H1 (cell line): ENCODE measurements around the gene CYP2J2. TPM values are rescaled to one million over a fixed set of nuclear protein-coding genes. Genes with fewer than 3 reads are reported as not detected.

ENCODE experiments used
- CTCF ChIA-PET: fragments of 300-600 bp; sonication (Branson Sonifier 250); formaldehyde crosslinking; loops from one replicate; lab custom pipeline; 2021; ENCODE audit not compliant: partially characterized antibody; lab: Charles Lee
- POLR2A ChIA-PET: fragments of 300-600 bp; sonication (Branson Sonifier 250); formaldehyde crosslinking; loops from one replicate; lab custom pipeline; 2021; ENCODE audit warnings: inconsistent platforms; ENCODE audit not compliant: partially characterized antibody; lab: Charles Lee
- DNase-seq, 2 experiments: peaks; one replicate each; pipeline versions ENCODE4 v3.0.0 to v3.0.0-alpha.2; 2010 to 2022; ENCODE audit warnings: low spot score in 2 of 2, low read depth in 1 of 2, mixed read lengths in 1 of 2
- FAIRE-seq: peaks from 2 replicates; lab custom pipeline; 2011; peaks lifted over from hg19 to GRCh38; lab: Jason Lieb, UNC
- H2AFZ ChIP-seq: 2 replicates; pipeline ENCODE4 v1.8.1; 2012; ENCODE audit warnings: low read length, inconsistent platforms
- H2AK5ac ChIP-seq: 2 replicates; pipeline ENCODE4 v1.6.1; 2013; ENCODE audit warnings: low read depth, low read length
- H2BK120ac ChIP-seq: replicated peaks from 2 replicates; pipeline ENCODE3; 2013; ENCODE audit warnings: low read depth, low read length, inconsistent platforms
- H2BK12ac ChIP-seq: 2 replicates; pipeline ENCODE4 v1.6.1; 2013; ENCODE audit warnings: low read depth, low read length
- H2BK15ac ChIP-seq: 2 replicates; pipeline ENCODE4 v1.6.1; 2013; ENCODE audit warnings: low read length
- H2BK20ac ChIP-seq: 2 replicates; pipeline ENCODE4 v1.6.1; 2013; ENCODE audit warnings: low read length
- H2BK5ac ChIP-seq: 2 replicates; pipeline ENCODE4 v1.6.1; 2013; ENCODE audit warnings: low read depth, low read length
- H3K14ac ChIP-seq: 2 replicates; pipeline ENCODE4 v1.6.1; 2013; ENCODE audit warnings: inconsistent platforms; ENCODE audit not compliant: insufficient read length
- H3K18ac ChIP-seq: 2 replicates; pipeline ENCODE4 v1.6.1; 2013; ENCODE audit warnings: low read length; ENCODE audit errors: extremely low read depth
- H3K23ac ChIP-seq: 2 replicates; pipeline ENCODE4 v1.6.1; 2013; ENCODE audit warnings: inconsistent platforms; ENCODE audit not compliant: insufficient read length
- H3K23me2 ChIP-seq: 2 replicates; pipeline ENCODE4 v1.6.1; 2013; ENCODE audit warnings: low read depth, low read length
- H3K27ac ChIP-seq: 2 replicates; pipeline ENCODE4 v1.6.1; 2011; ENCODE audit warnings: low read depth, low read length, inconsistent platforms
- H3K27me3 ChIP-seq, 4 experiments: replicated peaks in 1 of 4; 1 replicate in 1 of 4; 2 replicates in 3 of 4; pipeline versions ENCODE4 v1.6.1 to v1.8.1; 2011 to 2013; ENCODE audit warnings: low read length in 3 of 4, mild to moderate bottlenecking in 3 of 4, inconsistent platforms in 2 of 4, mixed read lengths in 2 of 4, moderate library complexity in 1 of 4; ENCODE audit not compliant: control insufficient read depth in 3 of 4, insufficient read depth in 3 of 4; ENCODE audit errors: extremely low read depth in 1 of 4
- H3K36me3 ChIP-seq, 4 experiments: 2 replicates each; pipeline versions ENCODE4 v1.6.1 to v1.8.1; 2011 to 2013; ENCODE audit warnings: mild to moderate bottlenecking in 4 of 4, low read length in 3 of 4, moderate library complexity in 2 of 4, control low read depth in 1 of 4, inconsistent platforms in 1 of 4; ENCODE audit not compliant: insufficient read depth in 4 of 4, control insufficient read depth in 2 of 4
- H3K4ac ChIP-seq: replicated peaks from 2 replicates; pipeline ENCODE3; 2013; ENCODE audit warnings: low read length, low read depth, mixed read lengths, inconsistent platforms; ENCODE audit not compliant: insufficient read length
- H3K4me1 ChIP-seq, 4 experiments: replicated peaks in 1 of 4; 1 replicate in 1 of 4; 2 replicates in 3 of 4; pipeline versions ENCODE4 v1.6.1 to v1.8.1; 2011 to 2013; ENCODE audit warnings: low read length in 3 of 4, inconsistent platforms in 2 of 4, mixed read lengths in 1 of 4; ENCODE audit not compliant: insufficient read depth in 4 of 4, control insufficient read depth in 3 of 4
- H3K4me2 ChIP-seq, 2 experiments: 2 replicates each; pipeline versions ENCODE4 v1.6.1 to v1.8.1; 2011 to 2013; ENCODE audit warnings: low read depth in 2 of 2, low read length in 2 of 2, control low read depth in 1 of 2, inconsistent platforms in 1 of 2, mild to moderate bottlenecking in 1 of 2; ENCODE audit not compliant: insufficient read depth in 1 of 2
- H3K4me3 ChIP-seq, 4 experiments: fragments of 200-600, 300-600 bp in 1 of 4; sonication (generic), shearing (Covaris generic), sonication (Bioruptor Twin) in 1 of 4; 2 replicates each; pipeline versions ENCODE4 v1.5.1 to v1.8.1; 2011 to 2016; ENCODE audit warnings: low read length in 4 of 4, low read depth in 3 of 4, control low read depth in 2 of 4, inconsistent platforms in 2 of 4, mild to moderate bottlenecking in 2 of 4, mixed read lengths in 1 of 4, moderate library complexity in 1 of 4; ENCODE audit not compliant: insufficient read depth in 2 of 4; ENCODE audit errors: extremely low read depth in 1 of 4
- H3K56ac ChIP-seq: replicated peaks from 2 replicates; pipeline ENCODE3; 2013; ENCODE audit warnings: low read depth, mild to moderate bottlenecking, mixed read lengths, low read length, inconsistent platforms; ENCODE audit not compliant: insufficient read length
- H3K79me1 ChIP-seq: 2 replicates; pipeline ENCODE4 v1.6.1; 2013; ENCODE audit warnings: low read depth, low read length, control low read depth
- H3K79me2 ChIP-seq, 2 experiments: 2 replicates each; pipeline versions ENCODE4 v1.6.1 to v1.8.1; 2012 to 2013; ENCODE audit warnings: low read length in 2 of 2, mild to moderate bottlenecking in 2 of 2, inconsistent platforms in 1 of 2; ENCODE audit not compliant: insufficient read depth in 2 of 2, control insufficient read depth in 1 of 2
- H3K9ac ChIP-seq, 4 experiments: replicated peaks in 1 of 4; 1 replicate in 1 of 4; 2 replicates in 3 of 4; pipeline versions ENCODE4 v1.6.1 to v1.8.1; 2011 to 2013; ENCODE audit warnings: low read depth in 3 of 4, low read length in 3 of 4, control low read depth in 2 of 4, mild to moderate bottlenecking in 2 of 4, moderate library complexity in 2 of 4, inconsistent platforms in 1 of 4; ENCODE audit errors: extremely low read depth in 1 of 4
- H3K9me3 ChIP-seq, 2 experiments: 2 replicates each; pipeline versions ENCODE4 v1.6.1 to v1.8.1; 2012 to 2013; ENCODE audit warnings: mild to moderate bottlenecking in 2 of 2, moderate library complexity in 2 of 2, control low read depth in 1 of 2, inconsistent platforms in 1 of 2, low read depth in 1 of 2, low read length in 1 of 2, mixed read lengths in 1 of 2; ENCODE audit not compliant: insufficient read depth in 2 of 2
- H4K20me1 ChIP-seq, 2 experiments: replicated peaks in 1 of 2; 2 replicates each; pipeline versions ENCODE3 to v1.8.1; 2011 to 2013; ENCODE audit warnings: inconsistent platforms in 2 of 2, low read length in 2 of 2, mild to moderate bottlenecking in 1 of 2; ENCODE audit not compliant: insufficient read depth in 2 of 2, control insufficient read depth in 1 of 2
- H4K5ac ChIP-seq: 2 replicates; pipeline ENCODE4 v1.6.1; 2013; ENCODE audit warnings: low read length, low read depth, mixed read lengths, inconsistent platforms; ENCODE audit not compliant: insufficient read length
- H4K8ac ChIP-seq: 2 replicates; pipeline ENCODE4 v1.8.0; 2013; ENCODE audit warnings: mild to moderate bottlenecking, moderate library complexity, low read length, inconsistent platforms; ENCODE audit not compliant: insufficient read depth; ENCODE audit errors: extremely low read depth
- H4K91ac ChIP-seq: replicated peaks from 2 replicates; pipeline ENCODE3; 2013; ENCODE audit warnings: low read length, mixed read lengths, inconsistent platforms; ENCODE audit not compliant: insufficient read length
- EGR1 ChIP-seq: IDR thresholded peaks from 2 replicates; pipeline ENCODE4 v1.6.1; 2011; ENCODE audit warnings: low read depth, low read length, borderline replicate concordance
- MAFK ChIP-seq: IDR thresholded peaks from 2 replicates; pipeline ENCODE4 v1.6.1; 2012; ENCODE audit warnings: low read depth, mild to moderate bottlenecking, improper control_type of control experiment, low read length
- SIN3A ChIP-seq, 2 experiments: IDR thresholded peaks in 1 of 2; conservative IDR thresholded peaks in 1 of 2; 2 replicates each; pipeline ENCODE4 v1.6.1; 2011 to 2012; ENCODE audit warnings: low read length in 2 of 2, improper control_type of control experiment in 1 of 2, low read depth in 1 of 2, mild to moderate bottlenecking in 1 of 2
- WGBS, 2 experiments: shearing (Covaris generic) in 1 of 2; methylation state at CpG; one replicate each; pipeline versions ENCODE4 v1.1.6 to v1.1.7; 2013 to 2015; ENCODE audit warnings: low lambda C conversion rate in 2 of 2, mixed read lengths in 2 of 2, inconsistent platforms in 1 of 2, low coverage in 1 of 2, missing lambda C conversion rate in 1 of 2; ENCODE audit not compliant: insufficient replicate concordance in 2 of 2, insufficient coverage in 1 of 2, insufficient read length in 1 of 2; ENCODE audit errors: extremely low coverage in 1 of 2, missing lambda C conversion rate in 1 of 2; 5-methylcytosine and 5-hydroxymethylcytosine counted together
- polyA plus RNA-seq, 7 experiments: library from polyadenylated mRNA; depleted of rRNA in 3 of 7; stranded (reverse) in 5 of 7; unstranded in 2 of 7; fragments of >200 nt in 5 of 7; fragments of 200-250 nt in 2 of 7; gene quantifications; 1 replicate in 5 of 7; 2 replicates in 1 of 7; 4 replicates in 1 of 7; pipeline versions ENCODE4 v1.2.1 to v1.2.3, GENCODE V29; 2011 to 2013; ENCODE audit warnings: missing spikeins in 2 of 7, mixed read lengths in 2 of 7
- total RNA-seq: library from RNA; stranded (reverse); fragmentation: NEBNext Ultra II Directional; extraction: Animal tissue kit (Norgen Biotek cat#: 25700); gene quantifications from 2 replicates; pipeline ENCODE4 v1.2.1, GENCODE V29; 2021
- TF ChIP-seq, protein P1 (sequence below): IDR thresholded peaks from 2 replicates; pipeline ENCODE4 v1.6.1; 2011; ENCODE audit warnings: low read length, improper control_type of control experiment
- TF ChIP-seq, protein P2 (sequence below), 3 experiments: IDR thresholded peaks; 1 replicate in 2 of 3; 2 replicates in 1 of 3; pipeline versions ENCODE4 v1.5.1 to v1.6.1; 2011; ENCODE audit warnings: low read length in 3 of 3, mild to moderate bottlenecking in 3 of 3, inconsistent platforms in 2 of 3, low read depth in 1 of 3, moderate library complexity in 1 of 3; ENCODE audit not compliant: insufficient read depth in 1 of 3; ENCODE audit errors: control extremely low read depth in 1 of 3

Gene CYP2J2
- total and polyA plus RNA-seq, 2 of the 8 experiments (the other 6 are each of a cell fraction or from before 2014, with no cell fraction given), result 0.59 to 2.1 TPM

DNA sequence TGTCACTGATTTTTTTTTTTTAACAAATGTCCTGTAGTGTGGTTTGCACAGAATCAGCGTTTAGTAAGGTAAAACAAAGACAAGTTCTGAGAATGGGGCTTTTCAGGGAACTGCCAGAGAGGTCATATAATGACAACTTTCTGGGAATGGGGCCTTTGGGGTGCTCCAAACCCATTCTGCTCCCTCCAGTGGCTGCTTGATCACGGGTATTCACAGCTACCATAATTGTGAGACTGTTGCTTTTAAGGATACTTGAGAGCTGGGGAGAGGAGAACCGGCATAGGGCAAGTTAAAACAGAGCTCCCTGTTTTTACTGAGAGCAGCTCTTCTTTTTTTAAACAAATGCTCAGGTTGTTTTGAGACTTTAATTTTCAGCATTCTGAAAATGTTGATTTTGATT, 48.2 kb downstream of the CYP2J2 start:
- Histone ChIP-seq H3K27ac (no peak overlapping the region), H3K56ac (no peak overlapping the region), H3K4ac (no peak overlapping the region), H2BK120ac (no peak overlapping the region)
- FAIRE-seq, result no peak
- TF ChIP-seq, protein P1, sequence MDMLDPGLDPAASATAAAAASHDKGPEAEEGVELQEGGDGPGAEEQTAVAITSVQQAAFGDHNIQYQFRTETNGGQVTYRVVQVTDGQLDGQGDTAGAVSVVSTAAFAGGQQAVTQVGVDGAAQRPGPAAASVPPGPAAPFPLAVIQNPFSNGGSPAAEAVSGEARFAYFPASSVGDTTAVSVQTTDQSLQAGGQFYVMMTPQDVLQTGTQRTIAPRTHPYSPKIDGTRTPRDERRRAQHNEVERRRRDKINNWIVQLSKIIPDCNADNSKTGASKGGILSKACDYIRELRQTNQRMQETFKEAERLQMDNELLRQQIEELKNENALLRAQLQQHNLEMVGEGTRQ, result no peak
- TF ChIP-seq MAFK, result no peak
- no peak for TF ChIP-seq EGR1
- no peak for TF ChIP-seq SIN3A (conservative IDR thresholded peaks at IDR 0.05 in 1 of 2, IDR thresholded peaks at IDR 0.05 in 1 of 2; ENCODE audit: low read depth in 1 of 2, low read length in 2 of 2)
- TF ChIP-seq, protein P2, sequence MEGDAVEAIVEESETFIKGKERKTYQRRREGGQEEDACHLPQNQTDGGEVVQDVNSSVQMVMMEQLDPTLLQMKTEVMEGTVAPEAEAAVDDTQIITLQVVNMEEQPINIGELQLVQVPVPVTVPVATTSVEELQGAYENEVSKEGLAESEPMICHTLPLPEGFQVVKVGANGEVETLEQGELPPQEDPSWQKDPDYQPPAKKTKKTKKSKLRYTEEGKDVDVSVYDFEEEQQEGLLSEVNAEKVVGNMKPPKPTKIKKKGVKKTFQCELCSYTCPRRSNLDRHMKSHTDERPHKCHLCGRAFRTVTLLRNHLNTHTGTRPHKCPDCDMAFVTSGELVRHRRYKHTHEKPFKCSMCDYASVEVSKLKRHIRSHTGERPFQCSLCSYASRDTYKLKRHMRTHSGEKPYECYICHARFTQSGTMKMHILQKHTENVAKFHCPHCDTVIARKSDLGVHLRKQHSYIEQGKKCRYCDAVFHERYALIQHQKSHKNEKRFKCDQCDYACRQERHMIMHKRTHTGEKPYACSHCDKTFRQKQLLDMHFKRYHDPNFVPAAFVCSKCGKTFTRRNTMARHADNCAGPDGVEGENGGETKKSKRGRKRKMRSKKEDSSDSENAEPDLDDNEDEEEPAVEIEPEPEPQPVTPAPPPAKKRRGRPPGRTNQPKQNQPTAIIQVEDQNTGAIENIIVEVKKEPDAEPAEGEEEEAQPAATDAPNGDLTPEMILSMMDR (IDR thresholded peaks at IDR 0.05; ENCODE audit: control extremely low read depth in 1 of 3, insufficient read depth in 1 of 3, low read depth in 1 of 3, low read length in 3 of 3), result peak in 1 of 3 experiments; percentile 24; a peak in 1 of 4 replicates
- TF ChIP-seq, all 59 proteins: peak for 1
- Histone ChIP-seq H3K14ac (no peak overlapping the region), H3K23ac (no peak overlapping the region), H3K9ac (no peak overlapping the region), H4K91ac (no peak overlapping the region), H3K18ac (no peak overlapping the region), H2BK20ac (no peak overlapping the region), H4K20me1 (no peaks in the 10 kb centered on the region), H2BK5ac (no peak overlapping the region), H3K79me1 (no peaks in the 10 kb centered on the region), H3K4me3 (no peak overlapping the region), H3K4me1 (no peaks in the 10 kb centered on the region), H3K27me3 (no peaks in the 10 kb centered on the region), H2AFZ (no peak overlapping the region), H2AK5ac (no peak overlapping the region), H2BK15ac (no peak overlapping the region), H3K79me2 (no peaks in the 10 kb centered on the region), H3K9me3 (no peaks in the 10 kb centered on the region), H3K23me2 (no peaks in the 10 kb centered on the region), H3K36me3 (no peaks in the 10 kb centered on the region), H4K8ac (no peak overlapping the region), H3K4me2 (no peak overlapping the region), H2BK12ac (no peak overlapping the region), H4K5ac (no peak overlapping the region)
- ChIA-PET POLR2A (interaction anchor here (1.5 to 2.2 kb wide), 2 partner anchors 15 to 69 kb away, joined by 3 to 7 read pairs; no protein-coding TSS in a partner anchor), CTCF (interaction anchor here (0.7 to 14.4 kb wide), 19 partner anchors 9 to 106 kb away, joined by 3 to 323 read pairs (median 4); partner anchors contain the start of gene HOOK1)
- 74% methylated on average over 3 of the region's 3 CpGs; no CpG with 5 or more reads in 1 of the 2 experiments for WGBS, 2 experiments
- no peak for DNase-seq
